Inferior parietal cortex (tissue), 1 donor: ENCODE data around the gene AIRE.
"Not testable (repeated sequence)": the region's sequence is repeated elsewhere in the genome, so short reads cannot be mapped to it uniquely, and the experiment has no call there.

Experiments
- DNase-seq: peaks from one replicate; pipeline ENCODE4 v3.0.0-alpha.2; 2016; ENCODE audit errors: extremely low spot score

Gene AIRE

GRCh38 chr21:44285138-44285992 is at the start of gene AIRE:
Gene AIRE (plus strand): TSS chr21:44285876. CDS start chr21:44286007, 131 bp downstream.
- no peak for DNase-seq

- not testable (repeated sequence) for DNase-seq
Observed at GRCh38 chr21:44240353-44240752, 45.3 kb upstream of the AIRE start.

- not testable (repeated sequence) for DNase-seq
Observed at GRCh38 chr21:44240842-44241241, 44.8 kb upstream of the AIRE start, which contains the start of gene ICOSLG. Gene ICOSLG (minus strand): TSS chr21:44240943. CDS start chr21:44240817, 126 bp downstream.

- not testable (repeated sequence) for DNase-seq
Observed at GRCh38 chr21:44241281-44241680, 44.4 kb upstream of the AIRE start.

- not testable (repeated sequence) for DNase-seq
Observed at GRCh38 chr21:44243980-44244379, 41.7 kb upstream of the AIRE start.

- DNase-seq, result not testable (repeated sequence)
Observed at GRCh38 chr21:44247904-44248303, 37.8 kb upstream of the AIRE start.

- not testable (repeated sequence) for DNase-seq
Observed at GRCh38 chr21:44249204-44250037, 36.3 kb upstream of the AIRE start.

GRCh38 chr21:44253832-44254710 is 31.6 kb upstream of the AIRE start:
- no peak for DNase-seq

- no peak for DNase-seq
Observed at GRCh38 chr21:44255511-44255981, 30.1 kb upstream of the AIRE start.

- DNase-seq, result no peak
Observed at GRCh38 chr21:44258056-44258725, 27.5 kb upstream of the AIRE start.

- DNase-seq, result no peak
Observed at GRCh38 chr21:44259082-44259705, 26.5 kb upstream of the AIRE start.

GRCh38 chr21:44260066-44260465 is 25.6 kb upstream of the AIRE start:
- no peak for DNase-seq

- DNase-seq, result no peak
Observed at GRCh38 chr21:44260791-44261631, 24.7 kb upstream of the AIRE start.

GRCh38 chr21:44261675-44262295 is 23.9 kb upstream of the AIRE start, which contains the start of gene DNMT3L:
Gene DNMT3L (minus strand): TSS chr21:44261897. CDS start chr21:44261259, 638 bp downstream.
- no peak for DNase-seq

GRCh38 chr21:44262338-44263056 is 23.2 kb upstream of the AIRE start:
- DNase-seq, result no peak

GRCh38 chr21:44263221-44263760 is 22.4 kb upstream of the AIRE start:
- no peak for DNase-seq

GRCh38 chr21:44263768-44264167 is 21.9 kb upstream of the AIRE start:
- DNase-seq, result no peak

GRCh38 chr21:44265734-44266270 is 19.9 kb upstream of the AIRE start:
- DNase-seq, result no peak
